Spleen (tissue), 7 donors: Measurements from ENCODE around the gene HIGD1B.

ENCODE experiments used
- POLR2A ChIP-seq, 3 donors: fragments of 450-650 bp; IDR thresholded peaks; one replicate each; pipeline ENCODE4 v1.5.1; 2017; ENCODE audit warnings: antibody characterized with exemption in 3 of 3, mild to moderate bottlenecking in 1 of 3
- TF ChIP-seq, protein P1 (sequence below), 11 experiments: fragments of 200-600 bp in 7 of 11; fragments of 450-650 bp in 4 of 11; sonication (generic) in 4 of 11; IDR thresholded peaks in 8 of 11; conservative IDR thresholded peaks in 3 of 11; 1 replicate in 7 of 11; 2 replicates in 4 of 11; pipeline versions ENCODE4 v1.4.0 to v1.8.0; 2016 to 2021; ENCODE audit warnings: antibody characterized with exemption in 11 of 11, inconsistent platforms in 4 of 11, mild to moderate bottlenecking in 1 of 11
- donor health status: DM: no; HTN: no; CAD: no; lungs with moderate emphysema.
- donor health status: DM: no; HTN: no; CAD: no.
- donor health status: DM: no; HTN: no; CAD: no.

GRCh38 chr17:44846206-44846605 is 1.5 kb upstream of the HIGD1B start:
- TF ChIP-seq, protein P1, sequence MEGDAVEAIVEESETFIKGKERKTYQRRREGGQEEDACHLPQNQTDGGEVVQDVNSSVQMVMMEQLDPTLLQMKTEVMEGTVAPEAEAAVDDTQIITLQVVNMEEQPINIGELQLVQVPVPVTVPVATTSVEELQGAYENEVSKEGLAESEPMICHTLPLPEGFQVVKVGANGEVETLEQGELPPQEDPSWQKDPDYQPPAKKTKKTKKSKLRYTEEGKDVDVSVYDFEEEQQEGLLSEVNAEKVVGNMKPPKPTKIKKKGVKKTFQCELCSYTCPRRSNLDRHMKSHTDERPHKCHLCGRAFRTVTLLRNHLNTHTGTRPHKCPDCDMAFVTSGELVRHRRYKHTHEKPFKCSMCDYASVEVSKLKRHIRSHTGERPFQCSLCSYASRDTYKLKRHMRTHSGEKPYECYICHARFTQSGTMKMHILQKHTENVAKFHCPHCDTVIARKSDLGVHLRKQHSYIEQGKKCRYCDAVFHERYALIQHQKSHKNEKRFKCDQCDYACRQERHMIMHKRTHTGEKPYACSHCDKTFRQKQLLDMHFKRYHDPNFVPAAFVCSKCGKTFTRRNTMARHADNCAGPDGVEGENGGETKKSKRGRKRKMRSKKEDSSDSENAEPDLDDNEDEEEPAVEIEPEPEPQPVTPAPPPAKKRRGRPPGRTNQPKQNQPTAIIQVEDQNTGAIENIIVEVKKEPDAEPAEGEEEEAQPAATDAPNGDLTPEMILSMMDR (IDR thresholded peaks at IDR 0.05 in 8 of 11, conservative IDR thresholded peaks at IDR 0.05 in 3 of 11) = no peak
- TF ChIP-seq POLR2A (IDR thresholded peaks at IDR 0.05) = no peak
